ENCODE measurements around the gene VWA3B.
"Not testable (repeated sequence)": the region's sequence is repeated elsewhere in the genome, so short reads cannot be mapped to it uniquely, and the experiment has no call there.

The VWA3B gene

DNA sequence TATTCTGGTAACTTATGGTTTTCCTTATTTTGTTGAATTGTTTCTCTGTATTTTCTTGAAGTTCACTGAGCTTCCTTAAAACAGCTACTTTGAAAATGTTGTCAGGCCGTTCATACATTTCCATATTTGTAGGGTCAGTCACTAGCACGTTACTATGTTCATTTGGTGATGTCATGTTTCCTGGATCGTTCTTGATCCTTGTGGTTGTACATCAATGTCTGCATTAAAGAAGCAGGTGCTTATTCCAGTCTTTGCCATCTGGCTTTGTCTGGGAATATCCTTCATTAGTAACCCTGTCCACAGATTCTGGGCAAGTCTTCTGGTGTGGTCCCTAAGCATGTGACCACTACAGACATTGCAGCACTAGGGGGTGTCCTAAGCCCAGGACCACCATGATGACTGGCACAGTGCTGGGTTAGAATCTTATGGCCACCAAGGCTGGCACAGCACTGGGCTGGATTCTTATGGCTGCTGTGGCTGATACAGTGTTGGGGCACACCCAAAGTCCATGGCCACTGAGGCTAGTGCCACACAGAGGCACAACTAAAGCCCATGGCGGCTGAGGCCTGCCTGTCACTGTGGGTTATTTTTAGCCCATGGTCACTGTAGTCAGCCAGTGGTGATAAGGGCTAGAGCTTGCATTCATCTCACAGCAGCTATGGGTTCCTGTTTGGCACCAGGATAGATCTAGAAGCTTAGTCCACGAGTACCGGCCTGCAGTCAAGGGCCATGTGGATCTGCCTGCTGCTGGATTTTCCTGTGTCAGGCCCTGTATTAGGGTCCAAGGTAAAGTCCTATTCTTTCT, 13.2 kb downstream of the VWA3B start:
- Histone ChIP-seq H3K36me3 (ENCODE audit: insufficient read depth, low read length) (no peaks in the 10 kb centered on the region), H3K9me3 (ENCODE audit: control insufficient read depth, insufficient read depth, low read length) (peaks cover 3% of the 10 kb centered on the region; the same call in 1 of the 2 replicates), H3K4me1 (ENCODE audit: insufficient read depth, low read length) (no peaks in the 10 kb centered on the region), H3K9ac (ENCODE audit: low read depth, low read length) (no peak overlapping the region)

DNA sequence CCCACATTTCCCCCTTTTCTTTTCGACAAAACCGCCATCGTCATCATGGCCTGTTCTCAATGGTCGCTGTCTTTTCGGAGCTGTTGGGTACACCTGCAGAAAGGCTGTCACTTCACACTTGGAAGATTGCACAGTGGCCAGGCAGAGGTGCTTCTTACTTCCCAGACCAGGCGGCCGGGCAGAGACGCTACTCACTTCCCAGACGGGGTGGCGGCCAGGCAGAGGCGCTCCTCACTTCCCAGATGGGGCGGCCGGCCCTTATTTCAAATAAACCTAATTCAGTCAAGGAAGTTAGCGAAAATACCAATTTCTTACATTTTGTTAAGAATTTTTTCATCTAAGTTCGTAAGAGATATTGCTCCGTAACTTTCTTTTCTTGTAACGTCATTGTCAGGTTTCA, 15.3 kb downstream of the VWA3B start:
- not testable (repeated sequence) for H3K36me3 ChIP-seq (ENCODE audit: insufficient read depth, low read length); H3K9me3 ChIP-seq (ENCODE audit: control insufficient read depth, insufficient read depth, low read length); H3K9ac ChIP-seq (ENCODE audit: low read depth, low read length); H3K4me1 ChIP-seq (ENCODE audit: insufficient read depth, low read length)

DNA sequence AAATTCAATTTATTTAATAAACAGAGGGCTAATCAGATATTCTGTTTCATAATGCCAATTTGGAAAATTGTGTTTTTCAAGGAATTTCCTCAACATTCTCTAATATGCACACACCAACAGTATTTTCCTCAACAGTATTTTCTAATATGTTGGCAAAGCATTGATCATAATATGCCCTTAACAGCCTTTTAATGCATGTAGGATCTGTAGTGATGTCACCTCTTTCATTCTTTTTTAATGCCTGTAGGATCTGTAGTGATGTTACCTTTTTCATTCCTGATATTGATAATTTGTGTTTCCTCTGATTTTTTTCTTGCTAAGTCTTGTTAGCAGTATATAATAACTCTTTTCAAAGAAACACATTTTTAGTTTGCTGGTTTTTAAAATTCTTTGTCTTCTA, 15.9 kb downstream of the VWA3B start:
- H3K9ac ChIP-seq (ENCODE audit: low read depth, low read length): no peak overlapping the region
- no peaks in the 10 kb centered on the region for H3K36me3 ChIP-seq (ENCODE audit: insufficient read depth, low read length)
- peaks cover 3% of the 10 kb centered on the region; the same call in 1 of the 2 replicates for H3K9me3 ChIP-seq (ENCODE audit: control insufficient read depth, insufficient read depth, low read length)
- no peaks in the 10 kb centered on the region for H3K4me1 ChIP-seq (ENCODE audit: insufficient read depth, low read length)

DNA sequence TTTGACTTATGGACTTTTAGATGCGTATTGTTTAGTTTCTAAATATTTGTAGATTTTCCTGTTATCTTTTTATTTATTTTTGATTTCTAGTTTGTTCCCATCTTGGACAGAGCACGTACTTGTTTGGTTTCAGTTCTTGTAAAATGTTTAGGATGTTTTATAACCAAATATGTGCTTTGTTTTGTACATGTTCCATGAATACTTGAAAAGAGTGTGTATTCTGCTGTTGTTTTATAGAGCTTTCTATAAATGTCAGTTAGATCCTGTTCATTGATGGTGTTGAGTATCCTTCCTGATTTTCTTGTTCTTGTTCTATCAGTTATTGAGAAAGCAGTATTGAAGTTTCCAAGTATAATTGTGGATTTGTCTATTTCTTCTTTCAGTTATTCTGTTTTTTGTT, 21.1 kb downstream of the VWA3B start:
- H3K9ac ChIP-seq (ENCODE audit: low read depth, low read length): no peak overlapping the region
- H3K36me3 ChIP-seq (ENCODE audit: insufficient read depth, low read length): no peaks in the 10 kb centered on the region
- H3K4me1 ChIP-seq (ENCODE audit: insufficient read depth, low read length): no peaks in the 10 kb centered on the region
- peaks cover 3% of the 10 kb centered on the region; the same call in 1 of the 2 replicates for H3K9me3 ChIP-seq (ENCODE audit: control insufficient read depth, insufficient read depth, low read length)

DNA sequence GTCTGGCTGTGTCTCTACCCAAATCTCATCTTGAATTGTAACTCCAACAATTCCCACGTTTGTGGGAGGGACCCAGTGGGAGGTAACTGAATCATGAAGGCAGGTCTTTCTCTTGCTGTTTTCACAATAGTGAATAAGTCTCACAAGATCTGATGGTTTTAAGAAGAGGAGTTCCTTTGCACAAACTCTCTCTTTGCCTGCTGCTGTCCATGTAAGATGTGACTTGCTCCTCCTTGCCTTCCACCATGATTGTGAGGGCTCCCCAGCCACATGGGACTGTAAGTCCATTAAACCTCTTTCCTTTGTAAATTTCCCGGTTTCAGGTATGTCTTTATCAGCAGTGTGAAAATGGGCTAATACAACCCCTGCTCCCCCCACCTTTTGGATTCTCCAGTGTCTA, 23.8 kb downstream of the VWA3B start:
- H3K4me1 ChIP-seq (ENCODE audit: insufficient read depth, low read length): no peaks in the 10 kb centered on the region
- H3K9ac ChIP-seq (ENCODE audit: low read depth, low read length): no peak overlapping the region
- no peaks in the 10 kb centered on the region for H3K36me3 ChIP-seq (ENCODE audit: insufficient read depth, low read length)
- H3K9me3 ChIP-seq (ENCODE audit: control insufficient read depth, insufficient read depth, low read length): no peaks in the 10 kb centered on the region

DNA sequence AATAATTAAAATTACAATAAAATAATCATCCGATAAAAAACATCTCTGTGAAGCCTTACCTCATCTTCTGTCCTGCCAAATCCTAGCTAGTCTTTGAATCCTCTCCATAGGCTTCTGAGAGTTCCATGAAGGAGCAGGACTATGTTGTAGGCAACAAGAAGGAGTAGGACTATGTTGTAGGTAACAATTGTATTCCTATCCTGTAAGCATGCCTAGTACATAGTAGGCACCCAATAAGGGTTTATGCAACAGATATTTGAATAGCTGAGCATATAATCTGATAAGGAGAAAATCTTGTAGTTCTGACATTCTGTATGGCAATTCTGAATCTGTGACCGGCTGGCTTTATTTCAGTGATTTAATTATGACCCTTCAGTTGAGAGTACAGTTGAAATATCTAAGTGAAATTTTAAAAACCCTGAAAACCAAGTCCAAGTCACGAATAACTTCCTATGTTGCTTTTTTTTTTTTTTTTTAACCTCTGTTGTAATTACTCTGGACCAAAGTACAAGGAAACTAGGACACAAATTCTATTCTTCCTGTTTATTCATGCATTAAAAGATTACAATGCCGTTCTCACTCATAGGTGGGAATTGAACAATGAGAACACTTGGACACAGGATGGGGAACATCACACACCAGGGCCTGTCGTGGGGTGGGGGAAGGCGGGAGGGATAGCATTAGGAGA, 27.8 kb downstream of the VWA3B start:
- no peak overlapping the region for H3K9ac ChIP-seq (ENCODE audit: low read depth, low read length)
- H3K9me3 ChIP-seq (ENCODE audit: control insufficient read depth, insufficient read depth, low read length): no peaks in the 10 kb centered on the region
- H3K4me1 ChIP-seq (ENCODE audit: insufficient read depth, low read length): no peaks in the 10 kb centered on the region

DNA sequence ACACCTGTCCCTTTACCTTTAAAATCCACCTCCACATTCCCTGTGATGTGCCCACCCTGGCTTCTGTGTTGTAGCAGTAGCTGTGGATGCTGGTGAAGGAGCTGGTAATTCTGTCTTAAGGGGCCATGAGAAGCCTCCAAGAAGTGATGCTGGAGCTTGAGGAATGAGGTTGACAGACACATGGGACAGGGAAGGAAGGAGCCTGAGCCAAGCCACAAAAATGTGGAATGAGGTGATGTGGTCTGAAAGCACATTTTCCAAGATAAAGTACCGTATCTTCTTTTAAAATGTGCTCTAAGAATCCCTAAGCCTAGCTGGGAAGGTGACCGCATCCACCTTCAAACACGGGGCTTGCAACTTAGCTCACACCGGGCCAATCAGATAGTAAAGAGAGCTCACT, 31.2 kb downstream of the VWA3B start:
- no peak overlapping the region for H3K9ac ChIP-seq (ENCODE audit: low read depth, low read length)

More for the DNA sequence above, 27.8 kb downstream of the VWA3B start:
- no peaks in the 10 kb centered on the region for H3K36me3 ChIP-seq (ENCODE audit: insufficient read depth, low read length)

DNA sequence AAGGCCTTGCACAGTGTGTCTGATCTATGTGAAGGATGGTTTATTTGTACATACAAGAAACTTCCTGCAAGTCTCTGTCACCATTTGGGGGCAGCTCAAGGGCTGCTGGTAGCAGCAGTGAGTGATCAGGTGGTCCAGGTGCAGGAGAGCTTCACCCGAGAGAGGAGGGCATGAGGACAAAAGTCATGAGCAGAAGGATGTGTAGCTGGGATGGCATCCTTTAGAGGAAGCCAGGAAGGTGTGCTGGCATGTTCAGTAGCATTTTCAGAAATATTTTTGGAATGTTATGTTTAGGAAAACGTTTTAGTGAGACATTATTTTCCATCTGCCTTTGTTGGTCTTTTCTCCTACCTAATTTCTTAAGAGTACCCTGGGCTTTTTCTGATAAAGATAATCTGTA, 31.9 kb downstream of the VWA3B start:
- H3K9ac ChIP-seq (ENCODE audit: low read depth, low read length): no peak overlapping the region

More for the DNA sequence above, 31.2 kb downstream of the VWA3B start:
- no peaks in the 10 kb centered on the region for H3K9me3 ChIP-seq (ENCODE audit: control insufficient read depth, insufficient read depth, low read length)
- no peaks in the 10 kb centered on the region for H3K4me1 ChIP-seq (ENCODE audit: insufficient read depth, low read length)
- no peaks in the 10 kb centered on the region for H3K36me3 ChIP-seq (ENCODE audit: insufficient read depth, low read length)

DNA sequence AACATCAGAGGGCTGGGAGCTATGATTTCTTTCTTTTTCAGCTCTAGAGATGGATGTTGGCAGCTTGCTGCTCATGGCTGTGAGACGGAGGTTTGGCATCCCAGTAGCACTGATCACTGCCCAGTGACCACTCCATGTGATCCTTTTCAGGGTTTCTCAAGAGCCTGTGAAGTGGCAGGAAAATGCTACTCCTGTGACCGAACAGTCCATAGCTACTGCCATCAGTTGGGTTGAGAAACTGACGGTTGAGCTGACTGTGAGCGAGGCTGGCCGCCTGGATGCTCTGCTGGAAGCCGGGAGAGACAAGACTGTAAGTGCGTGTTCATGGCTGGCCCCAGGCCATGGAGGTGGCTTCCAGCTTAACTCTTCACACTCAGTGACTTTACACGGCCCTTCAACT, 34.2 kb downstream of the VWA3B start:
- no peak overlapping the region for H3K9ac ChIP-seq (ENCODE audit: low read depth, low read length)

More for the DNA sequence above, 31.9 kb downstream of the VWA3B start:
- Histone ChIP-seq H3K9me3 (ENCODE audit: control insufficient read depth, insufficient read depth, low read length) (no peaks in the 10 kb centered on the region), H3K36me3 (ENCODE audit: insufficient read depth, low read length) (no peaks in the 10 kb centered on the region), H3K4me1 (ENCODE audit: insufficient read depth, low read length) (no peaks in the 10 kb centered on the region)

DNA sequence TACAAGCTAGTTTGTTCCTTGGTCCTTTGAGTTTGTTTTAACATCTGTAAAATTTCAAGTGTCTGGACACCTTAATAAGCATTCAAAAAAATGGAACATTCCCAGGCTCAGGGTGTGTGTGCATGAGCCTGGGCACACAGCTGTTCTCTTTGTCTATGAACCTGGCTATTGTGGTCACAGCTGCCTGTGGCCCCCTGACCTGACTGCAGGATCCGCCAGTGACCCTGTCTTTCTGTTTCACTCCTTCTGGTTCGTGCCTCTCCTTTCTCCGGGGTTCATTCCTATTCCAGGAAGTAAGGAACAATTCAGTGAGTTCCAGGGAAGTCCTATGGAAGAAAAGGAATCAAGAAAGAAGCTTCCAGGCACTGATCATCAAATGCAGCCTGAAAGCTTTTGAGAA, 35.6 kb downstream of the VWA3B start:
- Histone ChIP-seq H3K9ac (ENCODE audit: low read depth, low read length) (no peak overlapping the region), H3K9me3 (ENCODE audit: control insufficient read depth, insufficient read depth, low read length) (no peaks in the 10 kb centered on the region), H3K36me3 (ENCODE audit: insufficient read depth, low read length) (no peaks in the 10 kb centered on the region), H3K4me1 (ENCODE audit: insufficient read depth, low read length) (no peaks in the 10 kb centered on the region)

More for the DNA sequence above, 34.2 kb downstream of the VWA3B start:
- Histone ChIP-seq H3K9me3 (ENCODE audit: control insufficient read depth, insufficient read depth, low read length) (no peaks in the 10 kb centered on the region), H3K36me3 (ENCODE audit: insufficient read depth, low read length) (no peaks in the 10 kb centered on the region), H3K4me1 (ENCODE audit: insufficient read depth, low read length) (no peaks in the 10 kb centered on the region)

DNA sequence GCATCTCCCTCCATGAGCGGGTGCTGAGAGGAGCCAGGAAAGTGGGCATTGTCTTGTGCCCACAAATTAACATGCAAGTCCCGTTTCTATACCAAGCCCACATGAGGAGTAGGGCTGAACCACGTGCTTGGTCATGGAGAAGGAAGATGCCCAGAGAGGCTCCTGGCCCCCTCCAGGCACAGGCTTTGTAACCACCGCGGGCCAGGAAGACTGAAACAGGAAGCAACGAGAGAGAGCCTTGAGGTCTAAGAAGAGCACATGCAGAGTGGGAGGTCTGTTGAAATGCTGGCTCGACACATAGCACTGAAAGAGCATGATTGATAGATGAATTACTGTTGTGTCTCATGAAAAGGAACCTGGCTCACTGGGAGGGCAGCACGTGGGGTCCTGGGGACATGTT, 36.3 kb downstream of the VWA3B start:
- no peaks in the 10 kb centered on the region for H3K9me3 ChIP-seq (ENCODE audit: control insufficient read depth, insufficient read depth, low read length)
- no peaks in the 10 kb centered on the region for H3K36me3 ChIP-seq (ENCODE audit: insufficient read depth, low read length)
- no peak overlapping the region for H3K9ac ChIP-seq (ENCODE audit: low read depth, low read length)
- H3K4me1 ChIP-seq (ENCODE audit: insufficient read depth, low read length): no peaks in the 10 kb centered on the region

DNA sequence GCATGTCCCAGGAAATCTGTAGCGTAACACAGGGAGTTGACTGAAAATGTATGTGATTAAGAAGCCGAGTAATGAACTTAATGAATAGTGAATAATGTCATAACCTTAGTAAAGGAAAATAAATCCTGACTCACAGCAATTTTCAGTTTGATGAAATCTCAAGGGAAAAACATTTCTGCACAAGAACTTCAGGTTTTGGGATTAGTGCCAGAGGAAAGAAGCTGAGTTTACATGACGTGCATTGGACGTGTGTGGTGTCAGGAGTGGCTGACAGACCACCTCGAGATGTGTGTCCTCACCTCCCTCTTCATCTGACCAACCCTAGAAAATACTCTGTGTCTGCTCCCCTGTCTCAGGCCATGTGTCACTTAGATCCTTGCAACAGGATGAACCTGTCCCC, 39.1 kb downstream of the VWA3B start:
- Histone ChIP-seq H3K9me3 (ENCODE audit: control insufficient read depth, insufficient read depth, low read length) (no peaks in the 10 kb centered on the region), H3K36me3 (ENCODE audit: insufficient read depth, low read length) (no peaks in the 10 kb centered on the region), H3K4me1 (ENCODE audit: insufficient read depth, low read length) (peaks cover 5% of the 10 kb centered on the region; the same call in 1 of the 2 replicates), H3K9ac (ENCODE audit: low read depth, low read length) (no peak overlapping the region)

DNA sequence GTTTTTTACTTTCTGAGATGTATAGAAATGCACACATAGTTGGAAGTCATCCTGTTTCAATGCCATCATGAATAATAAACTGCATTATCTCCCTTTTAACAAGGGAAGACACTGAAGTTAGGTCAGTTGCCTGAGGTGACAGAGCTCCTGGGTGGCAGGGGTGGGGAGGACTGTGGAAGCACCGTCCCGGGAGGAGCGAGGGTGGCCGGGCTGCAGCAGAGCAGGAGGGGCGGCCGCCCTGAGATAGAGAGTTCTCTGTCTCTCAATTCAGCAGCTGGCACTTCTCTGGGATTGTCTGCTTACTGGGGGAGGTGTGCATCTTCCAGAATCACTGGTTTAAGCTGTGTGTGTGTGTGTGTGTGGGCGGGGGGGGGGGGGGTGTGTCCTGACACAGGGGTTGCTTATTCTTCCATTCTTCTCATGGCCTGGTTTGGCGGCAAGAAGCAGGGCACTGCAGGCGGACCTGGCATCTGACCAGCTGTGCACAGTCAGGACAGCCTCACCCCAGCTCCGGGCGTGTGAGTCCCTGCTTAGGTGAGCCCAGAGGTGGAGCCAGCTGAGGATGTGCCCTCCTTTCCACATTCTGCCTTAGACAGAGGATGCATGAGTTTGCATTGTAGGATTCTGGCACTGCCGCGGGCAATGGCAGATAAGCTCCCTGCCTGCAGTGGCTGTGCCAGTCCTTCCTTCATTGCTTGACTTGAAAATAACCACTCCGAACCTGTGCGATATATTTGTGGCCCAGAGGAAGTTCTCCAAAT, 40.4 kb downstream of the VWA3B start:
- H3K36me3 ChIP-seq (ENCODE audit: insufficient read depth, low read length): no peaks in the 10 kb centered on the region

DNA sequence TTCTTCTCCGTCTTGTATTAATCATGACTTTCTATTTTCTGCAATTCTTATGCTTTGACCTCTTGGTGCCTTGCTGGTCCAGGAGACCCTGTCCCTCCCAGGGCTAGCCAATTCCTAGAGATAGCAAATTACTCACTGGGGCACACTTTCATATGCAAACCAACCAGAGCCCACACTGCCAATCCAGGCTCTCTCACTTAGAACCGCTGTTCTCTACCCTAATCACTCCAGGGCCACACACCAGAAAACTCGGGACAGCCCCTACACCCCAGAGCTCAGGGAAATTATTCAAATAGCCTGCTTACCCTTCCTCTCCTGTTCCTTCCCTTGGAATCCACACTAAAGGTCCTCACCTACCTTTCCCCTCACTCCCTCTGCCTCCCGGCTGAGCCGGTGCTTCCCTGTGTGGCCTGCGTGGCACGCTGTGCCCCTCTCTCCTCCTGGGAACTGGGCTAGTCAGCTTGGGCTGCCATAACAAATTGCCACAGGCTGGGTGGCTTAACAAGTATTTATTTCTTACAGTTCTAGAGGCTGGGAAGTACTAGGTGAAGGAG, 41.7 kb downstream of the VWA3B start:
- H3K36me3 ChIP-seq (ENCODE audit: insufficient read depth, low read length): no peaks in the 10 kb centered on the region
- H3K4me1 ChIP-seq (ENCODE audit: insufficient read depth, low read length): peaks cover 10% of the 10 kb centered on the region; the same call in 1 of the 2 replicates
- H3K9ac ChIP-seq (ENCODE audit: low read depth, low read length): no peak overlapping the region
- no peaks in the 10 kb centered on the region for H3K9me3 ChIP-seq (ENCODE audit: control insufficient read depth, insufficient read depth, low read length)

More for the DNA sequence above, 40.4 kb downstream of the VWA3B start:
- Histone ChIP-seq H3K4me1 (ENCODE audit: insufficient read depth, low read length) (peaks cover 5% of the 10 kb centered on the region; the same call in 1 of the 2 replicates), H3K9me3 (ENCODE audit: control insufficient read depth, insufficient read depth, low read length) (no peaks in the 10 kb centered on the region), H3K9ac (ENCODE audit: low read depth, low read length) (no peak overlapping the region)
